ENCODE results near the gene CNTN4. TPM values are rescaled to one million over a fixed set of nuclear protein-coding genes. Genes with fewer than 3 reads are reported as not detected.

The CNTN4 gene
- total RNA-seq, 1 donor from 2014 or later: not detected

GRCh38 chr3:2511356-2511755 is 412.7 kb downstream of the CNTN4 start:
- no peak overlapping the region for H3K27ac ChIP-seq (ENCODE audit: low read depth, low read length)
- no peaks in the 10 kb centered on the region for H3K9me3 ChIP-seq (ENCODE audit: insufficient read depth, low read depth, low read length)
- no peaks in the 10 kb centered on the region for H3K27me3 ChIP-seq (ENCODE audit: insufficient read depth, low read length)
- H3K36me3 ChIP-seq (ENCODE audit: insufficient read depth, low read length): no peaks in the 10 kb centered on the region
- DNase-seq (ENCODE audit: low read depth) (no peak), FAIRE-seq (no peak)
- Mint-ChIP-seq H3K4me1 (ENCODE audit: low read depth, unreplicated experiment) (no peaks in the 10 kb centered on the region), H3K9me3 (ENCODE audit: unreplicated experiment) (peaks cover 5% of the 10 kb centered on the region), H3K27ac (ENCODE audit: unreplicated experiment) (no peak overlapping the region), H3K4me3 (ENCODE audit: unreplicated experiment) (no peak overlapping the region), H3K36me3 (ENCODE audit: low read depth, unreplicated experiment) (no peaks in the 10 kb centered on the region), H3K27me3 (ENCODE audit: low read depth, unreplicated experiment) (no peaks in the 10 kb centered on the region)
- H3K9ac ChIP-seq (ENCODE audit: low read length): no peak overlapping the region
- no peak overlapping the region for H3K4me3 ChIP-seq (ENCODE audit: insufficient read depth, low read depth, low read length)
- no peak overlapping the region for H3K4me2 ChIP-seq (ENCODE audit: low read length)
- H4K20me1 ChIP-seq (ENCODE audit: insufficient read depth, low read length): no peaks in the 10 kb centered on the region
- H3K4me1 ChIP-seq (ENCODE audit: insufficient read depth, low read length): no peaks in the 10 kb centered on the region
- H3K79me2 ChIP-seq (ENCODE audit: insufficient read depth, low read length): no peaks in the 10 kb centered on the region
- no peak overlapping the region for H2AFZ ChIP-seq (ENCODE audit: low read depth, low read length)
- TF ChIP-seq, protein P1, sequence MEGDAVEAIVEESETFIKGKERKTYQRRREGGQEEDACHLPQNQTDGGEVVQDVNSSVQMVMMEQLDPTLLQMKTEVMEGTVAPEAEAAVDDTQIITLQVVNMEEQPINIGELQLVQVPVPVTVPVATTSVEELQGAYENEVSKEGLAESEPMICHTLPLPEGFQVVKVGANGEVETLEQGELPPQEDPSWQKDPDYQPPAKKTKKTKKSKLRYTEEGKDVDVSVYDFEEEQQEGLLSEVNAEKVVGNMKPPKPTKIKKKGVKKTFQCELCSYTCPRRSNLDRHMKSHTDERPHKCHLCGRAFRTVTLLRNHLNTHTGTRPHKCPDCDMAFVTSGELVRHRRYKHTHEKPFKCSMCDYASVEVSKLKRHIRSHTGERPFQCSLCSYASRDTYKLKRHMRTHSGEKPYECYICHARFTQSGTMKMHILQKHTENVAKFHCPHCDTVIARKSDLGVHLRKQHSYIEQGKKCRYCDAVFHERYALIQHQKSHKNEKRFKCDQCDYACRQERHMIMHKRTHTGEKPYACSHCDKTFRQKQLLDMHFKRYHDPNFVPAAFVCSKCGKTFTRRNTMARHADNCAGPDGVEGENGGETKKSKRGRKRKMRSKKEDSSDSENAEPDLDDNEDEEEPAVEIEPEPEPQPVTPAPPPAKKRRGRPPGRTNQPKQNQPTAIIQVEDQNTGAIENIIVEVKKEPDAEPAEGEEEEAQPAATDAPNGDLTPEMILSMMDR (IDR thresholded peaks at IDR 0.05; ENCODE audit: insufficient read depth, low read depth, low read length): no peak
- no peak for TF ChIP-seq EZH2 (IDR thresholded peaks at IDR 0.05; ENCODE audit: insufficient read depth, low read length)

DNA sequence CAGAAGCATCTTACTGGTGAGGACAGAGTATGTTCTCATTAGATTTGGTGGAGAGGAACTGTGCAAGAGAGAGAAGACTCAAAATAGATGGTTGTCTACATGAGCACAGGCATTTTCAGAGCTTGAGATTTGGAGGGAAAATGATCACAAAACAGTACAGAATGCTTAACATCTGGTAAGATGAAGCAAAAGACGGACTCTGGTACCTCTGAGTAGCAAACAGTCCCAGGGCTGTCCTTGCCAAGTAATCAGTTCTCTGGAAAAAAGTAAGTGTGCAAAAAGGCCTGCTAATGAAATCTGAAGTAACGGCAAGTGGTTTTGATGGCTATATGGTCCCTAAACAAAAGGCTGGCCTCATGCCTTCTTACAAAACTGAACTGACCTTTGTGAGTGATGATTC is 414.2 kb downstream of the CNTN4 start:
- no peaks in the 10 kb centered on the region for H3K27me3 ChIP-seq (ENCODE audit: insufficient read depth, low read length)
- no peak for FAIRE-seq
- DNase-seq (ENCODE audit: low read depth): no peak
- no peak overlapping the region for H3K4me2 ChIP-seq (ENCODE audit: low read length)
- H3K4me3 Mint-ChIP-seq (ENCODE audit: unreplicated experiment): no peak overlapping the region
- H3K4me1 Mint-ChIP-seq (ENCODE audit: low read depth, unreplicated experiment): no peaks in the 10 kb centered on the region
- no peaks in the 10 kb centered on the region for H3K9me3 ChIP-seq (ENCODE audit: insufficient read depth, low read depth, low read length)
- no peak for TF ChIP-seq EZH2 (IDR thresholded peaks at IDR 0.05; ENCODE audit: insufficient read depth, low read length)
- TF ChIP-seq, protein P1 (IDR thresholded peaks at IDR 0.05; ENCODE audit: insufficient read depth, low read depth, low read length): no peak
- no peaks in the 10 kb centered on the region for H3K79me2 ChIP-seq (ENCODE audit: insufficient read depth, low read length)
- no peak overlapping the region for H3K4me3 ChIP-seq (ENCODE audit: insufficient read depth, low read depth, low read length)
- no peak overlapping the region for H2AFZ ChIP-seq (ENCODE audit: low read depth, low read length)
- no peak overlapping the region for H3K9ac ChIP-seq (ENCODE audit: low read length)
- no peak overlapping the region for H3K27ac Mint-ChIP-seq (ENCODE audit: unreplicated experiment)
- H3K9me3 Mint-ChIP-seq (ENCODE audit: unreplicated experiment): peaks cover 5% of the 10 kb centered on the region
- no peaks in the 10 kb centered on the region for H4K20me1 ChIP-seq (ENCODE audit: insufficient read depth, low read length)
- no peaks in the 10 kb centered on the region for H3K36me3 ChIP-seq (ENCODE audit: insufficient read depth, low read length)
- H3K27ac ChIP-seq (ENCODE audit: low read depth, low read length): no peak overlapping the region
- H3K36me3 Mint-ChIP-seq (ENCODE audit: low read depth, unreplicated experiment): no peaks in the 10 kb centered on the region
- H3K27me3 Mint-ChIP-seq (ENCODE audit: low read depth, unreplicated experiment): no peaks in the 10 kb centered on the region
- H3K4me1 ChIP-seq (ENCODE audit: insufficient read depth, low read length): no peaks in the 10 kb centered on the region

GRCh38 chr3:2513986-2514385 is 415.3 kb downstream of the CNTN4 start:
- Histone ChIP-seq H3K27ac (ENCODE audit: low read depth, low read length) (no peak overlapping the region), H3K4me1 (ENCODE audit: insufficient read depth, low read length) (no peaks in the 10 kb centered on the region), H4K20me1 (ENCODE audit: insufficient read depth, low read length) (no peaks in the 10 kb centered on the region), H3K27me3 (ENCODE audit: insufficient read depth, low read length) (no peaks in the 10 kb centered on the region), H3K9ac (ENCODE audit: low read length) (no peak overlapping the region), H3K4me3 (ENCODE audit: insufficient read depth, low read depth, low read length) (no peak overlapping the region), H3K9me3 (ENCODE audit: insufficient read depth, low read depth, low read length) (no peaks in the 10 kb centered on the region), H3K4me2 (ENCODE audit: low read length) (no peak overlapping the region), H2AFZ (ENCODE audit: low read depth, low read length) (no peak overlapping the region), H3K79me2 (ENCODE audit: insufficient read depth, low read length) (no peaks in the 10 kb centered on the region), H3K36me3 (ENCODE audit: insufficient read depth, low read length) (no peaks in the 10 kb centered on the region)
- peaks cover 5% of the 10 kb centered on the region for H3K9me3 Mint-ChIP-seq (ENCODE audit: unreplicated experiment)
- no peak overlapping the region for H3K4me3 Mint-ChIP-seq (ENCODE audit: unreplicated experiment)
- H3K4me1 Mint-ChIP-seq (ENCODE audit: low read depth, unreplicated experiment): no peaks in the 10 kb centered on the region
- DNase-seq (ENCODE audit: low read depth) (no peak), FAIRE-seq (no peak)
- H3K27ac Mint-ChIP-seq (ENCODE audit: unreplicated experiment): no peak overlapping the region
- H3K36me3 Mint-ChIP-seq (ENCODE audit: low read depth, unreplicated experiment): no peaks in the 10 kb centered on the region
- TF ChIP-seq, protein P1 (IDR thresholded peaks at IDR 0.05; ENCODE audit: insufficient read depth, low read depth, low read length): no peak
- no peak for TF ChIP-seq EZH2 (IDR thresholded peaks at IDR 0.05; ENCODE audit: insufficient read depth, low read length)
- H3K27me3 Mint-ChIP-seq (ENCODE audit: low read depth, unreplicated experiment): no peaks in the 10 kb centered on the region
